Subcutaneous abdominal adipose tissue (tissue), 5 donors: Measurements from ENCODE around the gene PCDH18.

Experiments used
- H3K27ac ChIP-seq: one replicate; pipeline ENCODE4 v1.7.0; 2013; ENCODE audit warnings: low read depth, mild to moderate bottlenecking, inconsistent platforms, low read length, moderate library complexity
- H3K27me3 ChIP-seq, 5 donors: one replicate each; pipeline ENCODE4 v1.7.0; 2013; ENCODE audit warnings: low read length in 5 of 5, inconsistent platforms in 1 of 5; ENCODE audit not compliant: control insufficient read depth in 5 of 5, insufficient read depth in 4 of 5
- H3K36me3 ChIP-seq, 5 donors: one replicate each; pipeline ENCODE4 v1.7.0; 2013; ENCODE audit warnings: low read length in 5 of 5; ENCODE audit not compliant: control insufficient read depth in 5 of 5, insufficient read depth in 5 of 5
- H3K4me1 ChIP-seq, 5 donors: one replicate each; pipeline ENCODE4 v1.7.0; 2013; ENCODE audit warnings: low read length in 5 of 5, mild to moderate bottlenecking in 3 of 5, moderate library complexity in 1 of 5; ENCODE audit not compliant: control insufficient read depth in 5 of 5, insufficient read depth in 5 of 5
- H3K4me3 ChIP-seq, 5 donors: one replicate each; pipeline ENCODE4 v1.7.0; 2013; ENCODE audit warnings: low read length in 5 of 5, low read depth in 1 of 5
- H3K9ac ChIP-seq, 5 donors: one replicate each; pipeline ENCODE4 v1.7.0; 2013; ENCODE audit warnings: low read length in 5 of 5, mild to moderate bottlenecking in 4 of 5, moderate library complexity in 3 of 5
- H3K9me3 ChIP-seq, 5 donors: one replicate each; pipeline ENCODE4 v1.7.0; 2013; ENCODE audit warnings: low read length in 5 of 5; ENCODE audit not compliant: control insufficient read depth in 5 of 5
- donor health status: healthy.
- donor health status: healthy.
- donor health status: healthy.
- donor health status: healthy.
- donor health status: healthy.

PCDH18 gene

GRCh38 chr4:137531986-137532868, at the start of gene PCDH18:
Gene PCDH18, minus strand, starts transcription at chr4:137532494. Its CDS starts 406 bp downstream, at chr4:137532088.
- Histone ChIP-seq H3K27me3 (no peaks in the 10 kb centered on the region), H3K9me3 (peaks cover 0 to 1% (median 0%) of the 10 kb centered on the region in 5 donors), H3K36me3 (peaks cover 0 to 11% (median 5%) of the 10 kb centered on the region in 5 donors), H3K9ac (peak within 1 kb of the TSS; percentile 51 to 83 (median 78)), H3K27ac (peak within 1 kb of the TSS; percentile 96), H3K4me3 (peak within 1 kb of the TSS; percentile 79 to 99 (median 93)), H3K4me1 (peaks cover 0 to 48% (median 34%) of the 10 kb centered on the region in 5 donors)

- H3K4me1 ChIP-seq = no peaks in the 10 kb centered on the region
- no peaks in the 10 kb centered on the region for H3K36me3 ChIP-seq
- H3K9me3 ChIP-seq = peaks cover 0 to 1% (median 0%) of the 10 kb centered on the region in 5 donors
- no peak overlapping the region for H3K9ac ChIP-seq
- H3K4me3 ChIP-seq = no peak overlapping the region
- H3K27ac ChIP-seq = no peak overlapping the region
- no peaks in the 10 kb centered on the region for H3K27me3 ChIP-seq
These were observed 44.2 kb upstream of the PCDH18 start for GRCh38 chr4:137576446-137576845.

GRCh38 chr4:137572647-137573046, 40.4 kb upstream of the PCDH18 start:
- no peak overlapping the region for H3K4me3 ChIP-seq
- no peak overlapping the region for H3K27ac ChIP-seq
- peaks cover 0 to 2% (median 0%) of the 10 kb centered on the region in 5 donors for H3K9me3 ChIP-seq
- no peaks in the 10 kb centered on the region for H3K27me3 ChIP-seq
- no peaks in the 10 kb centered on the region for H3K36me3 ChIP-seq
- H3K9ac ChIP-seq = no peak overlapping the region
- no peaks in the 10 kb centered on the region for H3K4me1 ChIP-seq

GRCh38 chr4:137572163-137572562, 39.9 kb upstream of the PCDH18 start:
- H3K4me3 ChIP-seq = no peak overlapping the region
- H3K9ac ChIP-seq = no peak overlapping the region
- H3K9me3 ChIP-seq = peaks cover 0 to 2% (median 0%) of the 10 kb centered on the region in 5 donors
- no peaks in the 10 kb centered on the region for H3K36me3 ChIP-seq
- no peak overlapping the region for H3K27ac ChIP-seq
- no peaks in the 10 kb centered on the region for H3K27me3 ChIP-seq
- no peaks in the 10 kb centered on the region for H3K4me1 ChIP-seq

- no peak overlapping the region for H3K9ac ChIP-seq
- H3K27me3 ChIP-seq = no peaks in the 10 kb centered on the region
- H3K27ac ChIP-seq = no peak overlapping the region
- no peak overlapping the region for H3K4me3 ChIP-seq
- no peaks in the 10 kb centered on the region for H3K9me3 ChIP-seq
- H3K4me1 ChIP-seq = no peaks in the 10 kb centered on the region
- H3K36me3 ChIP-seq = no peaks in the 10 kb centered on the region
These were observed 27.5 kb upstream of the PCDH18 start for GRCh38 chr4:137559801-137560200.

GRCh38 chr4:137558951-137559350, 26.7 kb upstream of the PCDH18 start:
- no peak overlapping the region for H3K4me3 ChIP-seq
- no peak overlapping the region for H3K9ac ChIP-seq
- no peak overlapping the region for H3K27ac ChIP-seq
- H3K9me3 ChIP-seq = no peaks in the 10 kb centered on the region
- no peaks in the 10 kb centered on the region for H3K27me3 ChIP-seq
- H3K36me3 ChIP-seq = no peaks in the 10 kb centered on the region
- no peaks in the 10 kb centered on the region for H3K4me1 ChIP-seq

- H3K27ac ChIP-seq = peak overlapping the region; percentile 26
- no peaks in the 10 kb centered on the region for H3K36me3 ChIP-seq
- no peak overlapping the region for H3K9ac ChIP-seq
- peaks cover 0 to 30% (median 11%) of the 10 kb centered on the region in 5 donors for H3K4me1 ChIP-seq
- peak overlapping the region in 1 of 5 donors; percentile 29 for H3K4me3 ChIP-seq
- H3K9me3 ChIP-seq = no peaks in the 10 kb centered on the region
- no peaks in the 10 kb centered on the region for H3K27me3 ChIP-seq
These were observed 13.2 kb upstream of the PCDH18 start for GRCh38 chr4:137545461-137545861.

- Histone ChIP-seq H3K27me3 (no peaks in the 10 kb centered on the region), H3K4me1 (peaks cover 0 to 30% (median 11%) of the 10 kb centered on the region in 5 donors), H3K36me3 (no peaks in the 10 kb centered on the region), H3K9ac (peak overlapping the region in 1 of 5 donors; percentile 20), H3K4me3 (peak overlapping the region in 1 of 5 donors; percentile 4), H3K27ac (peak overlapping the region; percentile 63), H3K9me3 (no peaks in the 10 kb centered on the region)
These were observed 11.4 kb upstream of the PCDH18 start for GRCh38 chr4:137543648-137544047.

- H3K27ac ChIP-seq = peak overlapping the region; percentile 63
- no peaks in the 10 kb centered on the region for H3K27me3 ChIP-seq
- H3K9me3 ChIP-seq = no peaks in the 10 kb centered on the region
- no peaks in the 10 kb centered on the region for H3K36me3 ChIP-seq
- peaks cover 0 to 30% (median 11%) of the 10 kb centered on the region in 5 donors for H3K4me1 ChIP-seq
- peak overlapping the region in 3 of 5 donors; percentile 4 to 68 (median 66) for H3K4me3 ChIP-seq
- peak overlapping the region in 1 of 5 donors; percentile 20 for H3K9ac ChIP-seq
These were observed 10.9 kb upstream of the PCDH18 start for GRCh38 chr4:137543198-137543597.
